ENCODE measurements around the gene VPS51. TPM values are rescaled to one million over a fixed set of nuclear protein-coding genes. Genes with fewer than 3 reads are reported as not detected.

Gene VPS51
- total RNA-seq, 1 experiment from 2014 or later: 89.5 TPM

- Histone ChIP-seq H3K4me3 (replicated peaks in 1 of 2; ENCODE audit: low read depth in 1 of 2, low read length in 2 of 2) (peak overlapping the region; percentile 81 to 98), H3K9ac (ENCODE audit: low read length) (0 out of 2 replicates have a peak overlapping the region, but pooled peaks have one; percentile 89), H3K4me2 (ENCODE audit: low read length) (peak overlapping the region; percentile 95), H3K79me2 (ENCODE audit: insufficient read depth, low read length) (peaks cover 27% of the 10 kb centered on the region), H2AFZ (ENCODE audit: low read depth, low read length, poor library complexity, severe bottlenecking) (no peak overlapping the region), H3K27ac (ENCODE audit: low read depth, low read length) (peak overlapping the region; percentile 42), H3K36me3 (ENCODE audit: control insufficient read depth in 1 of 2, insufficient read depth in 2 of 2, low read length in 2 of 2) (peaks cover 16 to 39% of the 10 kb centered on the region in 2 experiments; a peak in 3 of 4 replicates), H3K4me1 (ENCODE audit: control insufficient read depth in 1 of 2, insufficient read depth in 2 of 2, low read length in 2 of 2) (peaks cover 9 to 28% of the 10 kb centered on the region in 2 experiments; a peak in 3 of 4 replicates), H3K27me3 (ENCODE audit: insufficient read depth, low read length) (no peaks in the 10 kb centered on the region), H3K9me3 (ENCODE audit: control insufficient read depth in 1 of 2, insufficient read depth in 1 of 2, low read depth in 1 of 2, low read length in 2 of 2) (no peaks in the 10 kb centered on the region), H4K20me1 (ENCODE audit: insufficient read depth) (no peaks in the 10 kb centered on the region), H3K9me2 (ENCODE audit: insufficient read depth) (no peaks in the 10 kb centered on the region)
- no peak for TF ChIP-seq POLR2A (IDR thresholded peaks at IDR 0.05; ENCODE audit: borderline replicate concordance, extremely low read depth, insufficient read depth, insufficient read length)
- TF ChIP-seq CTCF (IDR thresholded peaks at IDR 0.05 in 2 of 3, conservative IDR thresholded peaks at IDR 0.05 in 1 of 3; ENCODE audit: borderline replicate concordance in 1 of 3, insufficient read depth in 1 of 3, low read depth in 2 of 3, low read length in 2 of 3): no peak
- TF ChIP-seq YY1 (IDR thresholded peaks at IDR 0.05; ENCODE audit: extremely low read depth, insufficient replicate concordance, low read depth, low read length): no peak
- no peak for TF ChIP-seq MAX (IDR thresholded peaks at IDR 0.05)
- TF ChIP-seq TCF7L2 (IDR thresholded peaks at IDR 0.05; ENCODE audit: borderline replicate concordance, extremely low read depth, insufficient read depth, insufficient read length): no peak
- no peak for TF ChIP-seq ZNF274 (IDR thresholded peaks at IDR 0.05; ENCODE audit: low read depth, low read length)
- no peak for TF ChIP-seq SRF (IDR thresholded peaks at IDR 0.05; ENCODE audit: low read depth)
- no peak for TF ChIP-seq POLR2AphosphoS5 (IDR thresholded peaks at IDR 0.05; ENCODE audit: low read depth, low read length)
- TF ChIP-seq RAD21 (IDR thresholded peaks at IDR 0.05; ENCODE audit: low read depth): no peak
- TF ChIP-seq EZH2phosphoT487 (IDR thresholded peaks at IDR 0.05; ENCODE audit: borderline replicate concordance): no peak
- TF ChIP-seq FOSL1 (IDR thresholded peaks at IDR 0.05; ENCODE audit: low read depth): no peak
- TF ChIP-seq REST (IDR thresholded peaks at IDR 0.05; ENCODE audit: low read depth): no peak
- TF ChIP-seq ELF1 (IDR thresholded peaks at IDR 0.05; ENCODE audit: borderline replicate concordance, low read depth): no peak
- no peak for TF ChIP-seq SP1 (IDR thresholded peaks at IDR 0.05; ENCODE audit: low read depth)
- no peak for TF ChIP-seq JUND (IDR thresholded peaks at IDR 0.05)
- no peak for TF ChIP-seq EZH2 (IDR thresholded peaks at IDR 0.05)
- no peak for TF ChIP-seq ZBTB33 (IDR thresholded peaks at IDR 0.05; ENCODE audit: extremely low read depth, insufficient replicate concordance, low read length)
- BruUV-seq (replicated peaks): no TSS peak
- ChIA-PET RAD21 (ENCODE audit: low non-redundant PET in 1 of 2, low total read pairs in 2 of 2, uncharacterized antibody in 2 of 2, unreplicated experiment in 2 of 2) (no interaction called here), CTCF (no interaction called here), POLR2A (interaction anchor here (2.1 to 4.1 kb wide), 2 partner anchors 10 to 11 kb away, joined by 12 to 52 read pairs; partner anchors contain the start of genes FAU and MRPL49)
- no peak for ATAC-seq
- DNase-seq (ENCODE audit: low read depth, low spot score): no peak
- intact Hi-C loops (cut with micrococcal nuclease): no loop called here
Measured at GRCh38 chr11:65132238-65132987, 36.4 kb downstream of the VPS51 start.

All from HCT116 (cell line).